ENCODE data around the gene COL18A1. TPM values are rescaled to one million over a fixed set of nuclear protein-coding genes. Genes with fewer than 3 reads are reported as not detected.

COL18A1 gene
- polyA plus RNA-seq: 1 to 10 TPM in 1 of 3 donors, under 1 TPM in 2; 0.30 to 1.8 (median 0.46) TPM

- peaks cover 18 to 37% (median 24%) of the 10 kb centered on the region in 3 donors for H3K27me3 Mint-ChIP-seq (ENCODE audit: low read depth in 3 of 3)
- H3K9me3 Mint-ChIP-seq: peaks cover 0 to 7% (median 3%) of the 10 kb centered on the region in 6 donors
- peaks cover 0 to 6% (median 2%) of the 10 kb centered on the region in 3 donors for H3K36me3 Mint-ChIP-seq
- DNase-seq: peak in 1 of 3 donors; percentile 16
- H3K4me3 Mint-ChIP-seq: peak within 1 kb of the TSS; percentile 81 to 86 (median 82)
- H3K27ac Mint-ChIP-seq: peak within 1 kb of the TSS in 2 of 6 donors; percentile 30 to 42
- H3K4me1 Mint-ChIP-seq: peaks cover 12% of the 10 kb centered on the region in 2 donors
Measured at GRCh38 chr21:45404730-45405270, at the start of gene COL18A1. COL18A1 (plus strand) TSS chr21:45405165; CDS start chr21:45405231, 66 bp downstream.

GRCh38 chr21:45355573-45355972, 49.4 kb upstream of the COL18A1 start:
- Mint-ChIP-seq H3K36me3 (peaks cover 0 to 3% (median 0%) of the 10 kb centered on the region in 3 donors), H3K4me1 (peaks cover 0 to 2% of the 10 kb centered on the region in 2 donors), H3K4me3 (no peak overlapping the region), H3K27me3 (ENCODE audit: low read depth in 3 of 3) (peaks cover 2 to 9% (median 4%) of the 10 kb centered on the region in 3 donors), H3K27ac (no peak overlapping the region), H3K9me3 (no peaks in the 10 kb centered on the region)
- no peak for DNase-seq

DNA sequence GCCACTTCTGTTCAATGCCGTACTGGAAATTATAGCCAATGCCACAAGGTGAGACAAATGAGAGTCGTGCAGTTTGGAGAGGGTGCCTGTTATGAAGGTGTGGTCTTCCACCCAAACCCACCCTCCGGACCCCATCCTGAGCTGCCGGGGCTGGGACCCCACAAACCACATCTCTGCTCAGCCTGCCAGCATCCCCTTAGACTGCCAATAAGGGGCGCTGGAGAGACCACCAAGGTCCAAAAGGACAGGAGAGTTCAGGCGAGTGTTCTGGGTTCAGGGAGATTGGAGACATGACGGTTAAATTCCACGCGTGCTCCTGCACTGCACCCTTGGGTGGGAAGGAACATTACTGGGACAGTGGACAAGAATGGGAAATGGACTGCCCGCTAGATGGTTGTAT, 48.7 kb upstream of the COL18A1 start:
- H3K27ac Mint-ChIP-seq: no peak overlapping the region
- peaks cover 4 to 7% (median 5%) of the 10 kb centered on the region in 3 donors for H3K27me3 Mint-ChIP-seq (ENCODE audit: low read depth in 3 of 3)
- H3K4me3 Mint-ChIP-seq: no peak overlapping the region
- H3K9me3 Mint-ChIP-seq: no peaks in the 10 kb centered on the region
- H3K36me3 Mint-ChIP-seq: peaks cover 0 to 3% (median 0%) of the 10 kb centered on the region in 3 donors
- DNase-seq: no peak
- H3K4me1 Mint-ChIP-seq: peaks cover 0 to 2% of the 10 kb centered on the region in 2 donors

- no peaks in the 10 kb centered on the region for H3K9me3 Mint-ChIP-seq
- peaks cover 0 to 2% of the 10 kb centered on the region in 2 donors for H3K4me1 Mint-ChIP-seq
- no peak overlapping the region for H3K4me3 Mint-ChIP-seq
- H3K27ac Mint-ChIP-seq: no peak overlapping the region
- peaks cover 0 to 3% (median 0%) of the 10 kb centered on the region in 3 donors for H3K36me3 Mint-ChIP-seq
- no peak for DNase-seq
- peaks cover 4 to 7% (median 5%) of the 10 kb centered on the region in 3 donors for H3K27me3 Mint-ChIP-seq (ENCODE audit: low read depth in 3 of 3)
Measured at GRCh38 chr21:45356653-45357435, 48.1 kb upstream of the COL18A1 start.

DNA sequence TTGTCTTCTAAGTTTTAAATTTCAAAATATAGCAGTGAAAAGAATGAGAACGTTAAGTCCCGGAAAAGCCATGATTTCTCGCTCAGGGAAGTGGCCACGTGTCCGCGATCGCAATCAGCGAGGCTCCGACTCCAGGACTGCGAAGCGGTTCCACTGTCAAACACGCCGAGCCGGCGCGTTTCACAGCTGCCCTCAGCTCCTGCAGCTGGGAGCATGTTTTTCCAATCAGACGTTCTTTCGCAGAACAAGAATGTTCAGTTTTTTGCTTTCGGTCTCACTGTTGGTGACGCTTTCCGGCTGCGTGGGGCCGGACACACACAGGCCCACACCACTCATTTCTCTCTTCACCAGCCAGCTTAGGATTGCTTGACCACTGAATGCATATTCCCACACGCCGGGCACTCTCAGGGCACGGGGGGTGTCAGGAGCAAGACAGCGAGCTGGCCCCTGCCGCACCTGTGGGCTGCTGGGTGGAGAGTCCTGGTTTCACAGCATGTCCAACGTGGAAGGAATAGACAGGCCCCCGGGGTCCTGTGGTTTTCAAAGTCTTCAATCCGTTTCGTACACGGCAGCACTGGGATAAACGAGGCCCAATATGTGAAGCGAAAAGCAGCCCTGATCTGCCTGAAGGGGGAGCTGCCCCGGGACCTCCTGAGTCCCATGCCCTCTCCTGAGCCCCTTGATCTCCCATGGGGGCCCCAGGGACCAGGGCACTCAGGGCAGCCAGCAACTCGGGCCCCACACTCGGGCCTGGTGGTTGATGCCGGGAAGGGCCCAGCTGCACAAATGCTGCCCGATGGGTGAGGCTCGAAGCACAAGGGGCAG, 47.3 kb upstream of the COL18A1 start:
- Mint-ChIP-seq H3K4me1 (peaks cover 0 to 2% of the 10 kb centered on the region in 2 donors), H3K4me3 (no peak overlapping the region), H3K9me3 (no peaks in the 10 kb centered on the region), H3K27me3 (ENCODE audit: low read depth in 3 of 3) (peaks cover 3 to 7% (median 5%) of the 10 kb centered on the region in 3 donors), H3K27ac (no peak overlapping the region), H3K36me3 (peaks cover 0 to 3% (median 0%) of the 10 kb centered on the region in 3 donors)
- DNase-seq: no peak

GRCh38 chr21:45358261-45358670, 46.7 kb upstream of the COL18A1 start:
- no peak for DNase-seq
- Mint-ChIP-seq H3K27ac (no peak overlapping the region), H3K27me3 (ENCODE audit: low read depth in 3 of 3) (peaks cover 3 to 11% (median 5%) of the 10 kb centered on the region in 3 donors), H3K4me1 (peaks cover 0 to 2% of the 10 kb centered on the region in 2 donors), H3K36me3 (peaks cover 0 to 3% (median 0%) of the 10 kb centered on the region in 3 donors), H3K9me3 (no peaks in the 10 kb centered on the region), H3K4me3 (no peak overlapping the region)

GRCh38 chr21:45358711-45359310, 46.2 kb upstream of the COL18A1 start:
- H3K27me3 Mint-ChIP-seq (ENCODE audit: low read depth in 3 of 3): peaks cover 3 to 8% (median 5%) of the 10 kb centered on the region in 3 donors
- no peaks in the 10 kb centered on the region for H3K9me3 Mint-ChIP-seq
- peaks cover 0 to 2% of the 10 kb centered on the region in 2 donors for H3K4me1 Mint-ChIP-seq
- H3K36me3 Mint-ChIP-seq: peaks cover 0 to 3% (median 0%) of the 10 kb centered on the region in 3 donors
- H3K27ac Mint-ChIP-seq: no peak overlapping the region
- H3K4me3 Mint-ChIP-seq: no peak overlapping the region
- DNase-seq: no peak

DNA sequence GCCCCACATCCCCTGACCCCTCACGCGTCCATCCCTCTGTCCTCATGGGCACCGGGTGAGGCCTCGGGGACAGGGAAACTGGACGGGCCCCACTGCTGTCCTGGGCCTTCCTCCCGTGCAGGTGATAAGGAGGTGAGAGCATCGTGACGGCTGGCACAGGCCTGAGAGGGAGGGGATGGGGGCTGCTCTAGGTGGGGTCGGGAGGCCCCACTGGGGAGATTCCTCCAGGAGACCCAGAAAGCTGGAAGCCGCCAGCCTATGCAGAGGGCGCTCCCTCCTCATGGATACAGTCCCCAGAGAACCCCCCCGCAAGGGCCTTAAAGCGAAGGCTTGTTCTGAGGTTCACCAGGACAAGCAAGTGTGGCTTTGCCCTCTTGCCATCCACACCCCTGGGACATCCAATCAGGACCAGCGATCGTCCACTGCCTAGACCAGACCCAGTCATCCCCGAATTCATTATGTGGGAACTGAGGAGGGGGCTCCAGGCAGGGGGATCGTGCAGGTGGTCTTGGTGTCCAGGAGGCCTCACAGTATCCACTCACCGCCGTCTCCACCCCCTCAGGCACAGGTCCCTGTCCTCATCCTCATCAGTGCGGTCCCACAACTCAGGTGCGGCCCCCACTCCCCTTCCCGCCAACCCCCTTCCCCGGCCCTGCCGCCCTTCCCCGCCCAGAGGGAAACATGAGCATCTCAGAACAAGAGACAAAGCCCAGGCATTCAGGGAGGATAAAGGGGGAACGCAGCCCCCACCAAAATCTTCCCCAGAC, 45.3 kb upstream of the COL18A1 start:
- Mint-ChIP-seq H3K4me1 (peaks cover 0 to 4% of the 10 kb centered on the region in 2 donors), H3K27me3 (ENCODE audit: low read depth in 3 of 3) (peaks cover 0 to 5% (median 5%) of the 10 kb centered on the region in 3 donors), H3K36me3 (peaks cover 0 to 3% (median 0%) of the 10 kb centered on the region in 3 donors), H3K9me3 (no peaks in the 10 kb centered on the region), H3K4me3 (no peak overlapping the region), H3K27ac (no peak overlapping the region)
- DNase-seq: no peak

- H3K27me3 Mint-ChIP-seq (ENCODE audit: low read depth in 3 of 3): peaks cover 0 to 5% (median 5%) of the 10 kb centered on the region in 3 donors
- no peak overlapping the region for H3K4me3 Mint-ChIP-seq
- no peaks in the 10 kb centered on the region for H3K9me3 Mint-ChIP-seq
- DNase-seq: no peak
- H3K27ac Mint-ChIP-seq: no peak overlapping the region
- no peaks in the 10 kb centered on the region for H3K36me3 Mint-ChIP-seq
- H3K4me1 Mint-ChIP-seq: peaks cover 0 to 2% of the 10 kb centered on the region in 2 donors
Measured at GRCh38 chr21:45361033-45361997, 43.6 kb upstream of the COL18A1 start.

DNA sequence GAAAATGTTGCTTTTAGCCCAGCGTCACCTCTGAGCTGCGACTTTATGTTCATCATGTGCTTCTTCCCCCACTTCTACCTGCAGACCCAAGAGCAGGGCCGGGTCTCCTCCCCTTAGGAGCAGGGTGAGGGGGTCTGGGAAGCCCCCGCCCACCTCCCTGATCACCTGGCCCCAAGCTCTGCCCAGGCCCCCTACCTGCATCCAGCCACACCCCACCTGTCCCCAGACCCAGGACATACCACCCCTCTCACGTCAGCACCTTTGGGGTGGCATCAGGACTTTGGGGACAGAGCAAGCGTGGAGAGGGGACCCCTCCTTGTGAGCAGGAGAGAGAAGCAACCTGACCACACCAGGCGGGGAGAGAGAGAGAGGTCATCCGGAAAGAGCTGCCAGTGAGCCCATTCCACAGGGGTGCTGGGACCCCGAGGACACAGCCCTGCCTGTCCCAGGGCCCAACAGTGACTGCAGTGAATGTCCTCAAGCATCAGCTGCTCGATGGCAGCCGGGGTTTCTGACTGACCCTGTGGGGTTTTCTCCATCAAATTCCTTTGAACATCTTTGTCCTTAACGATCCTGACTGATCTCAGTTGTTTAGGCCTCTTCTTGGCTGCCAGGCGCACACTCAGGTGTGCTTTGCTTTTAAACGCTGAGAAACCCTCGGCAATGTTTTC, 42.8 kb upstream of the COL18A1 start:
- no peak overlapping the region for H3K27ac Mint-ChIP-seq
- peaks cover 0 to 5% (median 3%) of the 10 kb centered on the region in 3 donors for H3K27me3 Mint-ChIP-seq (ENCODE audit: low read depth in 3 of 3)
- H3K9me3 Mint-ChIP-seq: no peaks in the 10 kb centered on the region
- H3K36me3 Mint-ChIP-seq: no peaks in the 10 kb centered on the region
- DNase-seq: no peak
- H3K4me3 Mint-ChIP-seq: no peak overlapping the region
- H3K4me1 Mint-ChIP-seq: peaks cover 0 to 2% of the 10 kb centered on the region in 2 donors

- no peaks in the 10 kb centered on the region for H3K9me3 Mint-ChIP-seq
- H3K36me3 Mint-ChIP-seq: no peaks in the 10 kb centered on the region
- DNase-seq: no peak
- no peak overlapping the region for H3K4me3 Mint-ChIP-seq
- no peak overlapping the region for H3K27ac Mint-ChIP-seq
- peaks cover 0 to 2% of the 10 kb centered on the region in 2 donors for H3K4me1 Mint-ChIP-seq
- H3K27me3 Mint-ChIP-seq (ENCODE audit: low read depth in 3 of 3): peaks cover 0 to 5% (median 3%) of the 10 kb centered on the region in 3 donors
Measured at GRCh38 chr21:45362748-45363145, 42.2 kb upstream of the COL18A1 start.

Measured in immature natural killer cell (primary cell).